ENCODE data around the gene GATA5.

The GATA5 gene, protein sequence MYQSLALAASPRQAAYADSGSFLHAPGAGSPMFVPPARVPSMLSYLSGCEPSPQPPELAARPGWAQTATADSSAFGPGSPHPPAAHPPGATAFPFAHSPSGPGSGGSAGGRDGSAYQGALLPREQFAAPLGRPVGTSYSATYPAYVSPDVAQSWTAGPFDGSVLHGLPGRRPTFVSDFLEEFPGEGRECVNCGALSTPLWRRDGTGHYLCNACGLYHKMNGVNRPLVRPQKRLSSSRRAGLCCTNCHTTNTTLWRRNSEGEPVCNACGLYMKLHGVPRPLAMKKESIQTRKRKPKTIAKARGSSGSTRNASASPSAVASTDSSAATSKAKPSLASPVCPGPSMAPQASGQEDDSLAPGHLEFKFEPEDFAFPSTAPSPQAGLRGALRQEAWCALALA

DNA sequence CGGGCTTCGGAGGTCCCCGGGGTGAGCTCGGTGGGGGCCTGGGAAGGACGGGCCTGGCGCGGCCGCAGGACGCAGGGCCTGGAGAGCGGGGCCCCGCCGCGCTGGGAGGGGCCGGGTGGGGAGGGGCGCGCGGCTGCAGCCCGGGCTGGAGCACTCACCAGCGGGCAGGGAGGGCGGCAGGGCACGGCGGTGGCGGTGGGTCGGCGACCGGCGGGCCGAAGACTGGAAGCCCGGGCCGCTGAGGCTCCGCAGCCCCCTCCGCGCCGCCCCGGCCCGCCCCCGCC, at the start of gene GATA5:
GATA5 (minus strand) TSS at position 224 of the 284 bp plus-strand sequence. CDS start 474 bp downstream, outside the sequence.
- H3K4me3 ChIP-seq (ENCODE audit: low read depth, low read length), result no peak within 1 kb of the TSS
- DNase-seq (ENCODE audit: low read depth), result no peak

DNA sequence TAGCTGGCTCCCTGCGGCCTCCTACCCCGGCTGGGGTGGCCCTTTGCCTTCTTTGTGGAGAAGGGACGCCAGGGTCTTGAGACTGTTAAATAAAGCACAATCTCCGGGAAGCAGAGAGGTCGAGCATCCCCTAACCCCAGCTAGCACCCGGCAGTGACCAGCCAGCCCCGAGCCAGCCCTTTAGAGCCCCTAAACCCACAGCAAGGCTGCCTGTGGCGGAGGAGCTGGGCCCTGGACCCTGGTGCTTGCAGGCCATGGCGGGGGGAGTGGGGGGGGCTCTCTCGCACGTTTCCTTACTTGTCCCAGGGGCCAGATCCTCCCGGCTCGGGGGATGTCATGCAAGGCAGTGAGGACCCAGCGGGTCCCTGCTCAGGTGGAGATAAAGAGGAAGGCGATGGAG, 49.2 kb upstream of the GATA5 start:
- no peak overlapping the region for H3K4me3 ChIP-seq (ENCODE audit: low read depth, low read length)
- no peak for DNase-seq (ENCODE audit: low read depth)

DNA sequence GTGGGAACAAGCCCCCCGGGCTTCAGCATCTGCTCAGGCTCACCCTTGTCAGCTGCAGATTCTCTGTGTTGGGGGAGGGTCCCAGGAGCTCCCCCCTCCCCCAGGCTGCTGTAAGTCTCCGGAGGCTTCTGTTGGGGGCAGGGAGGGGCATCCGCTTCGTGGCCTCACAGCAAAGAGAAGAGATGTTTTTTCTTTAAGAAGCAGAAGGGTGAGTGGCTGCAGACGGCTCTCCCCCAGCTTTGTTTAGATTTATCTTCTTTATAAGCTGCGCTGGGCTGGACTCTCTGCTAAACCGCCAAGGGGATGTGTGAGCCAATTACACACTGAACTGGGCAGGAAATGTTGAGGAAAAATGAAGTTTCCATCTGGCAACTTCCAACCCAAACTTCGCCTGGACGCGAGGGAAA, 48.7 kb upstream of the GATA5 start:
- no peak overlapping the region for H3K4me3 ChIP-seq (ENCODE audit: low read depth, low read length)
- no peak for DNase-seq (ENCODE audit: low read depth)

DNA sequence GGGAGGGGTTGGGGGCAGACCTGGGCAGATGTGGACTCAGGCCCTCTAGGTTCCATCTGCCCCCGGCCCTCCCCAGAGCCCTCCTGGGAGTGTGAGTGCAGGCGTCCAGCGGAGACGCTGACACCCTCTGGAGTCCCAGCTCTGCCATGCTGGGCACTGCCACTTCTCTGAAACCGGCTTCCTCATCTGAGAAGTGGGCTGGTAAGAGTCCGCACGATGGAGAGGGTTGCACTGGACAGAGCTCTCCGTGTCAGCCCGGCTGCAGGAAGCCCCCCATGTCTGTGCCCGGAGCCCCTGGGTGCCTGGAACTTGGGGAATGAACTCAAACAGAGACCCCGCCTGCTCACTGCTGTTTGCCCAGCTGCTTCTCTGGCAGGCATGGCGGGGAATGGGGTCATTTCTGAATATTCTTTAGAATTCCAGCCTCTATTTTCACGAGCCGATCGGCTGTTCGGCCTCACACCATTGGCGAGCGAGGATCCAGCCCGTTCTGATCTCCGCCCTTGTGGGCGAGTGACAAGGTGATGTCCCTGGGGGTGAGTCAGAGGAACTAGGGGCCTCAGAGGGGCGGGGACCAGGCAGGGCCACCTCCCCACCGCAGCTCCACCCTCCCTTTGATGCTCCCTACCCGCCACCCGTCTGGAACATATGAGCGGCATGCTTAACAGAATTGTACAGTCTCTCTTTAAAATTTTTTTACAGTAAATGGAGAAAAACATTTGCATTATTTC, 47.8 kb upstream of the GATA5 start:
- DNase-seq (ENCODE audit: low read depth), result no peak

DNA sequence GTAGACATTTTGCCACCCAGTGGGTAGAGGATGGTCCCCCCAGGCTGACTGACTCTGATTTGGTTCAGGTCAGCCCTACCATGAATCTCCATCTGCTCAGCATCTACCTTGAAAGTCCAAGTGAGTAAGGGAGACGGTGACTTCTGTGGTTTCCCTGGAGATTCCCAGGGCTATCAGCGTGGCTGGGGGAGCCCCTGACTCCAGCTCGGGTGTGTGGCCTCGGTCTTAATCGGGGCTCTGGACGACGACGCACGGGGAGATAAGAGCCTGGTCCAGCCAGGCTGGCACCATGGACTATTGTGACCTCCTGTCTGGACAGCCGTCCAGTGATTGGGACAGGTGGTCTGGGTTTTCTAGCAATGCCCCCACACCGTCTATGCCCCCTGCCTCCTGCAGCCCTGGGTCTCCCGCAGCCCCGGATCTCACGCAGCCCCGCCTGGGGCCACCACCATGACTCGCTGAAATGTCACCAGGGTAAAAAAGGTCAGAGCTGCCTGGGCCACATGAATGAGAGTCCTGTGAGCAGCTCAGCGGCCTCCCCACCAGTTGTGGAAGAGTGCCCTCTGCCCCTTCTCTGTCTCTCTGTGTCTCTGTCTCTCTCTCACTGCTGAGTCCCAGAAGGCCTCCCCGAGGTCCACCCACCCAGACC, 47.1 kb upstream of the GATA5 start:
- H3K4me3 ChIP-seq (ENCODE audit: low read depth, low read length), result no peak overlapping the region
- DNase-seq (ENCODE audit: low read depth), result no peak

More for the DNA sequence above, 47.8 kb upstream of the GATA5 start:
- no peak overlapping the region for H3K4me3 ChIP-seq (ENCODE audit: low read depth, low read length)

DNA sequence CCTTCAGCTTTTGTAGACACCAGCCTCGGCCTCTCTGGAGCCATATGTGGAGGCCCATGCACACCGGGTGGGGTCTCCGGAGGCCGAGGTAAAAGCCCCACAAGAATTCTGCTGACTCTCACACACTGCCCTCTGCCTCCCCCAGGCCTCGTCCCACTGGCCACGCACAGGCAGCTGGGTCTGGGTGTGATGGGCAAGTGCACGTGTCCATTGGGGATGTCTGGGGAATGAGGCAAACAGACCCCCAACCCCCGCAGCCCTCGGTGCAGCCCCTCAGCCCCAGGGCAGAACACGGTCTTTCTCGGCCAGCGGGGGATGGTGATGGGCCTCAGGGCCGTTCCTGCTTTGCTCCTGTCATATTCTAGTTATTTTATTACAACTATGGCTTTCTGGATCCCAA, 44.0 kb upstream of the GATA5 start:
- no peak overlapping the region for H3K4me3 ChIP-seq (ENCODE audit: low read depth, low read length)
- DNase-seq (ENCODE audit: low read depth), result no peak

DNA sequence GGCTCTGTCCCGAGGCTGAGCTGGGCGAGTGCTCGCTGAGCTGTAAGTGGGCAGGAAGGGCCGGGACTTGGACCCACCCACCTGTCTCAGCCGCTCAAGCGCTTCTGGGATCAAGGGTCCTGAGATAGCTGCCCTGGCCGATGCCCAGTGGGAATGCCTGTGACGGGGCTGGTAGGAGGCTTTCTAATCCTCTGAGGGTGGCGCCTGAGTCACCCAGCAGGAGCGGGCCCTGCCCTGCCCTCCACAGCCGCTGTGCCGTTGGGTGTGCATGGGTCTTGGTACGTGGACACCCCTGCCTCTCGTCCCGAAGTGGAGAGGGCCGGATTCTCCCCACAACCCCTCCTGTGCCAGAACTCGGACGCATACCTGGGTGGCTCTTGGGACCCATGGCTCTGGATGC, 43.1 kb upstream of the GATA5 start:
- no peak overlapping the region for H3K4me3 ChIP-seq (ENCODE audit: low read depth, low read length)
- no peak for DNase-seq (ENCODE audit: low read depth)

DNA sequence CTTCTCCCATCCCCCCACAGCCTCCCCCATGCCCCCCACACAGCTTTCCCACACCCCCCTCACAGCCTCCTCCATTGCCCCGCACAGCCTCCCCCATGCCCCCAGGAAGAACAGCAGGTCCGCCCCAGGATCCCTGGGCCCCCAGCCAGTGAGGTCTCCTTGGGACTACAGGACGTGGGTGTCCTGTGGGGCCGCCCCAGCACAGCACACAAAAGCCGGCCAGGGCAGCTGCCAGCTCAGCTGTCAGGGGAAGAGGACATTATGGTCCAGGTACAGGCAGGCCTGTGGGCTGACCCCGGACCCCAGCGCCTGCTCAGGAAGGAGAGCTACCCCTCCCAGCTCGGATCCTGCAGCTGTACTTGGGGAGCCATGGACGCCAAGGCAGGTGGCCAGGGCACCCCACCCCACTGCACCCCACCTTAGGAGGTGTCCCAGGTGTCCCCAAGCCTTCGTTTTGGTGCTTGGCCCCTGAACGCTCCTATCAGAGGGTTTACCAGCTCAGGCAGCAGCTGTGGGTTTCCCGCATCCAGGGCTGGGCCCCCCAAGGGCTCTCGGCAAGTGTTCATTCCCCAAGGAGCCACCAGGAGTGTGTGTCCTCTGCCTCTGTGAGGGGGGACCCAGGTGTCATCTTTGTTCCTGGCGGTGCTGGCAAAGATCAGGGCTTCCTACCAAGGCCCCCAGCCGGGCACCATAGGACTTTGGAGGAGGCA, 42.3 kb upstream of the GATA5 start:
- DNase-seq (ENCODE audit: low read depth), result no peak
- no peak overlapping the region for H3K4me3 ChIP-seq (ENCODE audit: low read depth, low read length)

DNA sequence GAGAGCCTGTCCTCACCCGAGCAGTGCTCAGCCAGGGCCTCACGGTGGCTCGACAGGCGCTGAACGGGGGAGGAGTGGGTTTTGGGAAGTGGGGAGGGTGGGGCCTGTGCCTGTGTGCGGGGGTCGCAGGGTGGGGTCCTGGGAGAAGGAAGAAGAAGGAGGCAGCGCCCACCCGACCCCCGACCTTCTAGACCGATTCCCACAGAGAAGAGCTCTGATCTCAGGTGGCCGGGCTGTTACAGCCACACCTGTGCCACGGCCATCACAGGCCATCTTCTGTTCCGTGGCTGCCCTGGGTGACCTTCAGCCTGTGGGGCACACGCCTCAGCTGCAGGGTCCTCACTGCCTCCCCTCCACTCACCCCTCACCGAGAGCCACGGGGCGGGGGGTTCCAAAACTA, 41.4 kb upstream of the GATA5 start:
- DNase-seq (ENCODE audit: low read depth), result no peak
- H3K4me3 ChIP-seq (ENCODE audit: low read depth, low read length), result no peak overlapping the region

DNA sequence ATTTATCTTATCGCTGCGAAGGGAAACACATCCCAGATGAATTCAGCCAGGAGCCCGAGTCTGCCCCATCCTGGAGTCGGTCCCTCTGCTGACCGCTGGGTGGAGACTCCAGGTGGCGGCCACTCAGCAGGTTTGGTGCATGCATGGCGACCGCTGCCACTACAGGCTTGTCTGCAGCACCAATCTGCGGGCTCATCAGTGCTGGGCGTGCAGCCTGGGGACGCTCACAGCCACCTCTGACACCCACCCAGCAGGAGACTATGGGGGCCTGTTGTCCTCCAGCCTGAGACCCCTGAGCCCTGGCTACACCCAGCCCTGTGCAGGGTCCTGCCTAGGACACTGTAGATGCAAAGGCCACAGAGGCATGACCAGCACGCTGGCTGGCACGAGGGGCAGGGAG, 40.5 kb upstream of the GATA5 start:
- no peak overlapping the region for H3K4me3 ChIP-seq (ENCODE audit: low read depth, low read length)
- no peak for DNase-seq (ENCODE audit: low read depth)

DNA sequence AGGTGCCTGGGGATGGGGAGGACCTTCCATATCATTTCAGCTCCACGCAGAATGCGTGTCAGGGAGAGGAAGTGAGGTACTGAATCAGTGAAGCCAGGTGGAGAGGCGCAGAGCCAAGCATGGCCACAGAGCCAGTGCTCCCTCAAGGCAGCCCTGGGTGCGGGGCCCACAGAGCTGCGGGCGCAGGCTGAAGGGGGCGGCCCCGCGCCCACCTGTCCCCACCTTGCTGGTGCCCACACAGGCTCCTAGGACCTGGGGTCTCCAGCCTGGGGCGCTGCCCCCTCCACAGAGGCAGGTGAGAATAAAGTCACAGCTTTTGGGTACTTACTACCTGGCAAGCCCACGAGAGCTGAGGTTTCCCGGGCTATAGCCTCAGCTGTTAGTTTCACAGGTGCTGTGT, 40.0 kb upstream of the GATA5 start:
- H3K4me3 ChIP-seq (ENCODE audit: low read depth, low read length), result no peak overlapping the region
- DNase-seq (ENCODE audit: low read depth), result no peak

DNA sequence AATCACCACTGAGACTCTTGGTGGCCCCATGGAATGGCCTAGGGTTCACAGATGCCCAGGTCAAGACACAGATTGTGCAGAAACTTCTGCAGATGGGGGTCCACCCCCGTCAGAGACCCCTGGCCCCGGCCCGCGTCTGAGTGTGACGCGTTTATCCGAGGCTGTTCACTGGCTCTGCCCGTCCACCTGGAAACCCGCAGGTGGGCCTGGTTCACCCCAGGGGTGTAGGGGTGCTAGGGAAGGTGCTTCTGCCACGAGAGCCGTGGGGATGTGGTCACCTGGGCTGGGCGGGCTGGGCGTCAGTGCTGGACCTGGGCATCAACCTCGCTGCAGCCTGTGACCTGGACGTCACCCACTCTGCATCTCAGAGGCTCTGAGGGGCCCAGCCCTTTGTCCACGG, 39.5 kb upstream of the GATA5 start:
- no peak for DNase-seq (ENCODE audit: low read depth)
- no peak overlapping the region for H3K4me3 ChIP-seq (ENCODE audit: low read depth, low read length)

DNA sequence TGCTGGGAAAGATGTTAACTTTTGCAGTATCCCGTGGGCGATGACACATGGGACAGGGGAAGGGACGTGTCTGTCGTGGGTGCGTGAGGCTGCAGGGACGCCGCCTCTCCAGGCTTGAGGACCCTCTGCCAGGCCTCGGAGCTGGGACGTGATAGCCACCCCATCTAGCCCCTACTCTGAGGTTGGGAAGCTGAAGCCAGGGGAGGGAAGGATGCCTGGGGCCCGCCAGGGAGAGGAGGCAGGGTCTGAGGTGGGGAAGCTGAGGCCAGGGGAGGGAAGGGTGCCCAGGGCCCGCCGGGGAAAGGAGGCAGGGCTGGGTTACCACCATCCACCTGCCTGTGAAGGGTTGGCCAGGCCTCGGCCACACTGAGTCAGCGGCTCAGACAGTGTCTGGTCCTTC, 38.2 kb upstream of the GATA5 start:
- no peak for DNase-seq (ENCODE audit: low read depth)
- no peak overlapping the region for H3K4me3 ChIP-seq (ENCODE audit: low read depth, low read length)

DNA sequence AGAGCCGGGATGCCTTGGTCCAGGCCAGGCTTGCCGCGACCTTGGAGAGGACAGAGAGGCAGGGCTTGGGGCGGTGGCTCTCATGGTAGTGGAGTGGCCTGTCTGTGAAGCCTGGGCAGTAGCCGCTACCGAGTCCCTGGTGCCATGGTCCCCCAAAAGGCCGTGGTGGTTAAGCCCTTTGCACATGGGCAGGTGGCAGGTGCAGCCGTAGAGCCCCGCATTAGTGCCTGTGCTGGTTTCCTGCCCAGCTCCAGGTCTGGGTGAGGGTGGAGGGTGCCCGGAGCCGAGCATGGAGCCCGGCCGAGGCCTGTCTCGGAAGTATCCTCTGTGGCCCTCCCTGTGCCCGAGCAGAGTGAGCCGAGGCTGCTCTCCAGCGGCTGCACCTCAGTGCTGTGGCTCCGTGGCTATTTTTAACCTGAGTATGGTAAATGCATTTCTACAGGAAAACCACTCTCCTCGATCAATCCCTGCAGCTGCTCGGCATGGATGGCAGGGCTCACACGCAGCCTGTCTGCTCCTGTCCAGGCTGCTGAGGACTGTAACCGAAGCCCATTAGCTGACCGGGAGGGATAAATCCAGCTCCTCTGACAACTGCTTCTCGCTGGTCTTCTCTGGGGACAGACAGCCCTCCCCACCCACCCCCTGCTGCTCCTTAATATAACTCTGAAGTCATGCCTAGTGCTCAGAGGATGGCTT, 36.3 kb upstream of the GATA5 start:
- peak; percentile 30 for DNase-seq (ENCODE audit: low read depth)
- H3K4me3 ChIP-seq (ENCODE audit: low read depth, low read length), result no peak overlapping the region

DNA sequence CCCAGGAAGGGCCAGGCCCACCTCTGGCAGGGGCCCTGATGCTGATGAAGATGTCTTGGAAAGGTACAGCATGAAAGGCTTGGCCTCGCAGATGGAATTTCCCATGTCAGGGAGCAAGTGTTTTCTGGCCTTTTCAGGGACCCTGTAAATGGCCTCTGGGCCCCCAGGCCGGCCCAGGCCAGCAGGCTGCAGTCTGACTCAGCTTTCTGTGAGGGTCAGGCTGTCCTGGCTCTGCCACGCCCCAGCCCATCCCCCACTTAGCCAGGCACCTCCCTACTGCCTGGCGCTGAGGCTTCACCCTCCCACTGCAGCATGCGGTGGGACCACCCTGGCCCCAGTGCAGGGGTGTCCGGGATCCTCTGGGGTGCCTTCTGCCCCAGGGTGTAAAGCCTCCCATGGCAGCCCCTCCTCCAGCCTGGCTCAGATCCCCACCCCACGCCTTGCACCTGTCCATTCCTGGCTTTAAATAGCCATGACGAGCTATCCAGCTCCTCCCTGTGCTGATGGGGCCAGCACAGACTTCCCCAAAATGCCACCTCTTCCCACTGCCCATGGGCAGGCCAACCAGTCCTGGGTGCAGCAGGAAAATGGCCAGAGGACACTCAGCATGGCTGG, 35.6 kb upstream of the GATA5 start:
- no peak for DNase-seq (ENCODE audit: low read depth)

DNA sequence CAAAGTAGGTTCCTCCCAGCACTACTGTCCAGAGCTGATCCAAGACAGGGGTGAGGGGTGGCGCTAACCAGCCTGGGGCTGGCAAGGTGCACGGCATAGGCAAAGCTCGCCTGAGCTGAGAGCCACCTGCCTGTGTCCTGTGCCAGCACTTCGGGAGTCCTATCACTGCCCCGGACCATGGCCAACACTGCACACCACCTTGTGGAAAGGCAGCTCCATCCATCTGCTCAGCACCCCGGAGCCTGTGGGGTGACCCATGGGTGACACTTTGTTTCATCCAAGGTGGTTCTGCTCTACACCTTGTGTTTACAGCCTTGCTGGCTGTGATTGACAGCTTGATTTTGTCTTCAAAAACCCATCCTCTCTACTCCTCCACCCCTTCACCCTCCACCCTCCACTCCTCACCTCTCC, 32.9 kb upstream of the GATA5 start:
- no peak overlapping the region for H3K4me3 ChIP-seq (ENCODE audit: low read depth, low read length)
- no peak for DNase-seq (ENCODE audit: low read depth)

More for the DNA sequence above, 35.6 kb upstream of the GATA5 start:
- H3K4me3 ChIP-seq (ENCODE audit: low read depth, low read length), result no peak overlapping the region

DNA sequence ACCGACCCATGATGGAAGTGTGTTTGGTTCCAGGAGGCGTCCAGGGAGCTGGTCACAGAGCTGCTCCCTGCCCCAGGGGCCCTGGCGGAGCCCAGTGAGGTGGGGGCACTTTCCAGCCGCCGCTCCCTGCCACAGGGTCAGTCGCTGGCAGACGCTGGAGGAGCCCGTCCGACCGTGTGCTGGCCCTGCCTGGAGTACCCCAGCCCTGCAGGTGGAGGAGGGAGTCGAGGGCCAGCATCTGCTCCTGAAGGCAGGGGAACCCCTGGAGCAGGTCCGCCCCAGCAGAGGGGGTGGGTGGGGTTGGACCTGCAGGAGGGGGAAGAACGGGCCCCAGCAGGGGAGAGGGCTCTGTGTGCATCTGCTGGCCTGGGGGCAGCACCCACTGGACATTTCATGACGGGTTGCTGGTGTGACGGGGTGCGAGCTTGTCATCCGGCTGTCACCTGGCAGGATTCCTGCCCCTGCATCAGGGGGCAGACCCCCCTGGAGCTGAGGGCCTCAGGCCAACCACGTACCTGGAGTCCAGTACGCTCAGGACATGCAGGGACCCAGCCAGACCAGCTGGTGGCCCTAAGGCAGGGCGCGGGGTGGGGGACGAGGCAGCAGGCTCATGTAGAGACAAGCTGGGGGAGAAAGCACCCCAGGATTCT, 32.3 kb upstream of the GATA5 start:
- no peak overlapping the region for H3K4me3 ChIP-seq (ENCODE audit: low read depth, low read length)
- no peak for DNase-seq (ENCODE audit: low read depth)

DNA sequence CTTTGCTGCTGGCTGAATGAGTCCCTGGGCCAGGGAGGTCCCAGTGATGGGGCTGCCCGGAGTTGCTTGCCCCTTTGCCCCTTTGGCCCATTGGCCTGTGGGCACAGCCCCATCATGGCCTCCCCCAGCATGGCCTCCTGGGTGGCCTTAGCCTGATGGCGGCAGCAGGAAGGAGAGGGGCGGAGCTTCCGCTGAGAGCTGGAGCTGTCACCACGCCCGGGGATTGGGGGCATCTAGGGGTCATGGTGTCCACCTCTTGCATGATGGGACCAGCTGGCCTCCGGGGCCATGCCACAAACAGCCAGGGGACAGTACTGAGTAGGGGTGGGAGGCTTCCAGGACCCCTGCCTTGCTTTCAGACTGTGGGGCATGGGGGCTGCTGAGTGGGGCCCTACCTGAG, 31.5 kb upstream of the GATA5 start:
- DNase-seq (ENCODE audit: low read depth), result no peak
- no peak overlapping the region for H3K4me3 ChIP-seq (ENCODE audit: low read depth, low read length)

DNA sequence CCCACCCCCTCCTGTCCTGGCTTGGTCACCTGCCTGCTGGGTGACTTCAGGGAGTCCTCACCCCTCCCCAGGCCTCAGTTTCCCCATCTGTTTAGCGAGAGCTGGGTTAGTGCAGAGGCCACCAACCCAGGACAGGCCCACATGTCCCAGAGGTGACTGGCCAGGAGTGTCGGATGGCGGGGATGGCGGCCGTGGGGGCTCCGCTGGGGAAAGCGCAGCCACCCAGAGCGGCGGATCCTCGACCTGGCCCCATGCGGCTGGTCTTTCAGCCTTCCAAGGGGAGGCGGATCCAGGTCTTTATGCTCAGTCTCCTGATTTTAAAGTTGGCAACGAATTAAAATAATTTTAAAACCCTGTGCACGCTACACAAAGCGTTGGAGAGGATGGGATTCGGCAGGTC, 31.0 kb upstream of the GATA5 start:
- no peak for DNase-seq (ENCODE audit: low read depth)
- H3K4me3 ChIP-seq (ENCODE audit: low read depth, low read length), result no peak overlapping the region

All from skeletal muscle cell (primary cell).